ENCODE results near the gene FAM50B.

The FAM50B gene

GRCh38 chr6:3812596-3812995 is 36.6 kb upstream of the FAM50B start:
- no peak for TF ChIP-seq GATA2 (IDR thresholded peaks at IDR 0.05; ENCODE audit: low read depth, low read length)
- TF ChIP-seq GATA3 (IDR thresholded peaks at IDR 0.05; ENCODE audit: low read depth, low read length) = no peak

GRCh38 chr6:3813150-3813780 is 35.9 kb upstream of the FAM50B start:
- no peak for TF ChIP-seq GATA2 (IDR thresholded peaks at IDR 0.05; ENCODE audit: low read depth, low read length)

GRCh38 chr6:3813918-3814317 is 35.3 kb upstream of the FAM50B start:
- no peak for TF ChIP-seq GATA2 (IDR thresholded peaks at IDR 0.05; ENCODE audit: low read depth, low read length)

- TF ChIP-seq GATA2 (IDR thresholded peaks at IDR 0.05; ENCODE audit: low read depth, low read length) = no peak
Observed at GRCh38 chr6:3814539-3814938, 34.6 kb upstream of the FAM50B start.

- TF ChIP-seq GATA2 (IDR thresholded peaks at IDR 0.05; ENCODE audit: low read depth, low read length) = no peak
- TF ChIP-seq GATA3 (IDR thresholded peaks at IDR 0.05; ENCODE audit: low read depth, low read length) = no peak
Observed at GRCh38 chr6:3816251-3816650, 32.9 kb upstream of the FAM50B start.

GRCh38 chr6:3819161-3820110 is 29.7 kb upstream of the FAM50B start:
- no peak for TF ChIP-seq GATA2 (IDR thresholded peaks at IDR 0.05; ENCODE audit: low read depth, low read length)
- TF ChIP-seq GATA3 (IDR thresholded peaks at IDR 0.05; ENCODE audit: low read depth, low read length) = no peak

GRCh38 chr6:3820563-3820962 is 28.6 kb upstream of the FAM50B start:
- TF ChIP-seq GATA2 (IDR thresholded peaks at IDR 0.05; ENCODE audit: low read depth, low read length) (no peak), GATA3 (IDR thresholded peaks at IDR 0.05; ENCODE audit: low read depth, low read length) (no peak)

GRCh38 chr6:3822747-3823445 is 26.3 kb upstream of the FAM50B start:
- TF ChIP-seq GATA2 (IDR thresholded peaks at IDR 0.05; ENCODE audit: low read depth, low read length) = no peak
- TF ChIP-seq GATA3 (IDR thresholded peaks at IDR 0.05; ENCODE audit: low read depth, low read length) = no peak

- TF ChIP-seq GATA2 (IDR thresholded peaks at IDR 0.05; ENCODE audit: low read depth, low read length) (no peak), GATA3 (IDR thresholded peaks at IDR 0.05; ENCODE audit: low read depth, low read length) (no peak)
Observed at GRCh38 chr6:3823671-3824070, 25.5 kb upstream of the FAM50B start.

GRCh38 chr6:3825331-3825831 is 23.8 kb upstream of the FAM50B start:
- TF ChIP-seq GATA2 (IDR thresholded peaks at IDR 0.05; ENCODE audit: low read depth, low read length) (no peak), GATA3 (IDR thresholded peaks at IDR 0.05; ENCODE audit: low read depth, low read length) (no peak)

GRCh38 chr6:3825851-3826581 is 23.2 kb upstream of the FAM50B start:
- TF ChIP-seq GATA2 (IDR thresholded peaks at IDR 0.05; ENCODE audit: low read depth, low read length) = no peak
- TF ChIP-seq GATA3 (IDR thresholded peaks at IDR 0.05; ENCODE audit: low read depth, low read length) = no peak

GRCh38 chr6:3829285-3829684 is 19.9 kb upstream of the FAM50B start:
- TF ChIP-seq GATA3 (IDR thresholded peaks at IDR 0.05; ENCODE audit: low read depth, low read length) = no peak
- no peak for TF ChIP-seq GATA2 (IDR thresholded peaks at IDR 0.05; ENCODE audit: low read depth, low read length)

- TF ChIP-seq GATA3 (IDR thresholded peaks at IDR 0.05; ENCODE audit: low read depth, low read length) (no peak), GATA2 (IDR thresholded peaks at IDR 0.05; ENCODE audit: low read depth, low read length) (no peak)
Observed at GRCh38 chr6:3830806-3831205, 18.4 kb upstream of the FAM50B start.

Measured in SH-SY5Y (cell line).